Measurements from ENCODE around the gene SLC16A13. TPM values are rescaled to one million over a fixed set of nuclear protein-coding genes. Genes with fewer than 3 reads are reported as not detected.

Gene SLC16A13
- total RNA-seq, 2 experiments from 2014 or later: 4.8 to 5.9 TPM

- TF ChIP-seq CTCF (IDR thresholded peaks at IDR 0.05): peak; percentile 90
- ChIA-PET CTCF (interaction anchor here (0.6 to 14.2 kb wide), 45 partner anchors 8 to 338 kb away, joined by 3 to 284 read pairs (median 4); partner anchors contain the start of genes ALOX12 and RNASEK), POLR2A (interaction anchor here (1.0 to 1.5 kb wide), 5 partner anchors 9 to 161 kb away, joined by 3 to 9 read pairs (median 3); no protein-coding TSS in a partner anchor)
- H3K9me3 Mint-ChIP-seq: no peaks in the 10 kb centered on the region
- DNase-seq (peak; percentile 52), ATAC-seq (peak; percentile 95)
- intact Hi-C loops (cut with micrococcal nuclease): loop anchor here (2.0 kb wide), 1 partner anchor 94 kb away; no protein-coding TSS in a partner anchor
- peaks cover 18% of the 10 kb centered on the region for H3K36me3 Mint-ChIP-seq (ENCODE audit: low read depth)
- H3K4me3 Mint-ChIP-seq: no peak overlapping the region
- peaks cover 21% of the 10 kb centered on the region for H3K4me1 Mint-ChIP-seq (ENCODE audit: low read depth)
- no peaks in the 10 kb centered on the region for H3K27me3 Mint-ChIP-seq
- no peak overlapping the region for H3K27ac Mint-ChIP-seq
Observed at GRCh38 chr17:7004398-7005253, 31.2 kb upstream of the SLC16A13 start.

GRCh38 chr17:7005716-7006115, 30.1 kb upstream of the SLC16A13 start:
- Mint-ChIP-seq H3K27ac (no peak overlapping the region), H3K4me1 (ENCODE audit: low read depth) (peaks cover 30% of the 10 kb centered on the region), H3K4me3 (no peak overlapping the region), H3K9me3 (no peaks in the 10 kb centered on the region), H3K36me3 (ENCODE audit: low read depth) (peaks cover 17% of the 10 kb centered on the region), H3K27me3 (no peaks in the 10 kb centered on the region)
- POLR2A ChIA-PET: interaction anchor here (1.5 kb wide), 1 partner anchor 8 kb away, joined by 5 read pairs; no protein-coding TSS in a partner anchor
- TF ChIP-seq CTCF (IDR thresholded peaks at IDR 0.05): no peak
- DNase-seq (no peak), ATAC-seq (no peak)
- CTCF ChIA-PET: interaction anchor here (1.1 to 14.2 kb wide), 5 partner anchors 15 to 163 kb away, joined by 5 to 284 read pairs (median 24); no protein-coding TSS in a partner anchor
- intact Hi-C loops (cut with micrococcal nuclease): loop anchor here (2.0 kb wide), 1 partner anchor 95 kb away; no protein-coding TSS in a partner anchor

GRCh38 chr17:7007143-7007542, 28.7 kb upstream of the SLC16A13 start:
- ChIA-PET CTCF (interaction anchor here (1.2 to 14.2 kb wide), 4 partner anchors 10 to 96 kb away, joined by 3 to 284 read pairs (median 38); no protein-coding TSS in a partner anchor), POLR2A (no interaction called here)
- Mint-ChIP-seq H3K4me3 (no peak overlapping the region), H3K27me3 (no peaks in the 10 kb centered on the region), H3K36me3 (ENCODE audit: low read depth) (peaks cover 9% of the 10 kb centered on the region), H3K9me3 (no peaks in the 10 kb centered on the region), H3K4me1 (ENCODE audit: low read depth) (peaks cover 36% of the 10 kb centered on the region), H3K27ac (peak overlapping the region; percentile 4)
- DNase-seq: peak; percentile 44
- intact Hi-C loops (cut with micrococcal nuclease): no loop called here
- no peak for TF ChIP-seq CTCF (IDR thresholded peaks at IDR 0.05)
- no peak for ATAC-seq

GRCh38 chr17:7010523-7010922, 25.3 kb upstream of the SLC16A13 start:
- no peaks in the 10 kb centered on the region for H3K9me3 Mint-ChIP-seq
- ATAC-seq (no peak), DNase-seq (no peak)
- H3K36me3 Mint-ChIP-seq (ENCODE audit: low read depth): peaks cover 24% of the 10 kb centered on the region
- ChIA-PET CTCF (interaction anchor here (1.0 to 14.2 kb wide), 3 partner anchors 11 to 100 kb away, joined by 3 to 284 read pairs (median 27); no protein-coding TSS in a partner anchor), POLR2A (no interaction called here)
- H3K4me1 Mint-ChIP-seq (ENCODE audit: low read depth): peaks cover 32% of the 10 kb centered on the region
- H3K4me3 Mint-ChIP-seq: peak overlapping the region; percentile 83
- H3K27me3 Mint-ChIP-seq: no peaks in the 10 kb centered on the region
- no peak overlapping the region for H3K27ac Mint-ChIP-seq
- no peak for TF ChIP-seq CTCF (IDR thresholded peaks at IDR 0.05)
- intact Hi-C loops (cut with micrococcal nuclease): no loop called here

Measured in activated CD8-positive, alpha-beta T cell treated with anti-CD3 and anti-CD28 coated beads for 36 hours (primary cell).